Trophoblast cell (in vitro differentiated cells and primary cell): ENCODE data around the gene MFSD11.

Experiments
- DNase-seq, 2 donors: peaks; one replicate each; pipeline ENCODE4 v3.0.0-alpha.2; 2016
- H2AFZ ChIP-seq: 2 replicates; pipeline ENCODE4 v1.6.1; 2013; ENCODE audit warnings: low read length, moderate library complexity, mild to moderate bottlenecking; ENCODE audit not compliant: insufficient read depth, poor library complexity
- H2AK5ac ChIP-seq: 2 replicates; pipeline ENCODE4 v1.6.1; 2013; ENCODE audit warnings: mild to moderate bottlenecking, low read length
- H2BK120ac ChIP-seq: 2 replicates; pipeline ENCODE4 v1.6.1; 2013; ENCODE audit warnings: low read length, mild to moderate bottlenecking, moderate library complexity; ENCODE audit not compliant: insufficient read depth, poor library complexity
- H2BK12ac ChIP-seq: 2 replicates; pipeline ENCODE4 v1.6.1; 2013; ENCODE audit warnings: mild to moderate bottlenecking, low read length, moderate library complexity
- H2BK5ac ChIP-seq: 2 replicates; pipeline ENCODE4 v1.6.1; 2013; ENCODE audit warnings: low read length, low read depth, moderate library complexity, mild to moderate bottlenecking; ENCODE audit not compliant: poor library complexity
- H3K14ac ChIP-seq: 2 replicates; pipeline ENCODE4 v1.6.1; 2013; ENCODE audit warnings: mild to moderate bottlenecking, low read length
- H3K18ac ChIP-seq: 2 replicates; pipeline ENCODE4 v1.6.1; 2013; ENCODE audit warnings: mild to moderate bottlenecking, low read length
- H3K23ac ChIP-seq: 2 replicates; pipeline ENCODE4 v1.6.1; 2013; ENCODE audit warnings: low read length
- H3K27ac ChIP-seq: 2 replicates; pipeline ENCODE4 v1.5.1; 2013; ENCODE audit warnings: low read depth, mild to moderate bottlenecking, inconsistent platforms, low read length, moderate library complexity
- H3K27me3 ChIP-seq: 2 replicates; pipeline ENCODE4 v1.6.1; 2013; ENCODE audit warnings: inconsistent platforms, mild to moderate bottlenecking, low read length, moderate library complexity; ENCODE audit not compliant: insufficient read depth
- H3K36me3 ChIP-seq, 2 experiments: 1 replicate in 1 of 2; 2 replicates in 1 of 2; pipeline ENCODE4 v1.6.1; 2013; ENCODE audit warnings: low read length in 2 of 2, mild to moderate bottlenecking in 2 of 2, moderate library complexity in 1 of 2; ENCODE audit not compliant: insufficient read depth in 2 of 2, control insufficient read depth in 1 of 2
- H3K4ac ChIP-seq: 2 replicates; pipeline ENCODE4 v1.6.1; 2013; ENCODE audit warnings: low read depth, mild to moderate bottlenecking, low read length, moderate library complexity
- H3K4me1 ChIP-seq, 2 experiments: 1 replicate in 1 of 2; 2 replicates in 1 of 2; pipeline ENCODE4 v1.6.1; 2013; ENCODE audit warnings: low read length in 2 of 2, mild to moderate bottlenecking in 2 of 2, moderate library complexity in 1 of 2; ENCODE audit not compliant: insufficient read depth in 2 of 2, control insufficient read depth in 1 of 2
- H3K4me2 ChIP-seq: 2 replicates; pipeline ENCODE4 v1.6.1; 2013; ENCODE audit warnings: inconsistent platforms, mild to moderate bottlenecking, low read length, moderate library complexity
- H3K4me3 ChIP-seq: 2 replicates; pipeline ENCODE4 v1.5.1; 2013; ENCODE audit warnings: mild to moderate bottlenecking, low read depth, low read length, inconsistent platforms
- H3K79me1 ChIP-seq: one replicate; pipeline ENCODE4 v1.6.1; 2013; ENCODE audit warnings: low read length
- H3K79me2 ChIP-seq: 2 replicates; pipeline ENCODE4 v1.6.1; 2013; ENCODE audit warnings: low read length, mild to moderate bottlenecking; ENCODE audit not compliant: control insufficient read depth, insufficient read depth, poor library complexity
- H3K9ac ChIP-seq: 2 replicates; pipeline ENCODE4 v1.6.1; 2013; ENCODE audit warnings: mild to moderate bottlenecking, low read length
- H3K9me3 ChIP-seq: 2 replicates; pipeline ENCODE4 v1.6.1; 2013; ENCODE audit warnings: low read depth, mild to moderate bottlenecking, control low read depth, inconsistent platforms, low read length; ENCODE audit not compliant: insufficient read depth
- H4K12ac ChIP-seq: 2 replicates; pipeline ENCODE4 v1.6.1; 2013; ENCODE audit warnings: low read depth, mild to moderate bottlenecking, low read length, moderate library complexity
- H4K8ac ChIP-seq: 2 replicates; pipeline ENCODE4 v1.6.1; 2013; ENCODE audit warnings: low read depth, mild to moderate bottlenecking, low read length, moderate library complexity
- H4K91ac ChIP-seq: one replicate; pipeline ENCODE4 v1.6.1; 2013; ENCODE audit warnings: low read depth, mild to moderate bottlenecking, low read length, moderate library complexity
- WGBS: extraction: QIAGEN DNeasy Blood & Tissue Kit; methylation state at CpG from one replicate; pipeline ENCODE4 v1.1.7; 2013; ENCODE audit warnings: missing lambda C conversion rate; ENCODE audit not compliant: insufficient read length, insufficient coverage; ENCODE audit errors: extremely low coverage; 5-methylcytosine and 5-hydroxymethylcytosine counted together

MFSD11 gene

DNA sequence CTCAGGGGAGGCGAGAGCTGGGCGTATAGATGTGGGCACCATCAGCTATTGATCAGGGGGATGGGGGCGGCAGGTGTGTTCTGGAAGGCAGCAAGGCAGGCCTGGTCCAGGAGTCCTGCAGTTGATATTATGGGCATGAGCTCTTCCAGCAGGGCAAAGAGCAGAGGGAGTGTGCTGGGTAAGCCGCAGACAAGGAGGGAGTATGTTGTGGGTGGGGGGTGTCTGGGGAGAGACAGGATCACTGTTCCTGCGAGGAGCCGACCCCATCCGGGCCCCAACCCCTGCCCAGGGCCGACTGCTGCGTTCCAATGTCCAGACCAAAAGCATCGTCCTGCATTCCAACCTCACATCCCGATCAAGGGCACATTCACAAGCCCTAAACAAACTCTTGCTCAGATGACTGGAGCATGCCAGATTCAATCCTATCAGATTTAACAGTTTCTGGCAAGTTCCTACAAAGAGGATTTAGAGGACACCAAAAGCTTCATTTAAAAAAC is 36.4 kb upstream of the MFSD11 start:
- no peak overlapping the region for H2BK12ac ChIP-seq
- H2BK5ac ChIP-seq: no peak overlapping the region
- no peak overlapping the region for H4K12ac ChIP-seq
- no CpG with 5 or more reads among the region's 11 CpGs for WGBS
- no peak overlapping the region for H3K23ac ChIP-seq
- H2AFZ ChIP-seq: no peak overlapping the region
- no peak overlapping the region for H2AK5ac ChIP-seq
- H3K79me1 ChIP-seq: no peaks in the 10 kb centered on the region
- H3K9ac ChIP-seq: no peak overlapping the region
- no peak overlapping the region for H3K27ac ChIP-seq
- no peak overlapping the region for H4K8ac ChIP-seq
- H2BK120ac ChIP-seq: no peak overlapping the region
- no peak overlapping the region for H4K91ac ChIP-seq
- H3K4me2 ChIP-seq: peak overlapping the region; percentile 42
- no peak overlapping the region for H3K4ac ChIP-seq
- H3K79me2 ChIP-seq: no peaks in the 10 kb centered on the region
- H3K9me3 ChIP-seq: no peaks in the 10 kb centered on the region
- H3K27me3 ChIP-seq: no peaks in the 10 kb centered on the region
- peaks cover 12 to 14% of the 10 kb centered on the region in 2 experiments for H3K4me1 ChIP-seq
- no peak overlapping the region for H3K14ac ChIP-seq
- no peak overlapping the region for H3K4me3 ChIP-seq
- no peak overlapping the region for H3K18ac ChIP-seq
- peaks cover 0 to 2% of the 10 kb centered on the region in 2 experiments for H3K36me3 ChIP-seq
- DNase-seq: peak in 1 of 2 donors; percentile 80

DNA sequence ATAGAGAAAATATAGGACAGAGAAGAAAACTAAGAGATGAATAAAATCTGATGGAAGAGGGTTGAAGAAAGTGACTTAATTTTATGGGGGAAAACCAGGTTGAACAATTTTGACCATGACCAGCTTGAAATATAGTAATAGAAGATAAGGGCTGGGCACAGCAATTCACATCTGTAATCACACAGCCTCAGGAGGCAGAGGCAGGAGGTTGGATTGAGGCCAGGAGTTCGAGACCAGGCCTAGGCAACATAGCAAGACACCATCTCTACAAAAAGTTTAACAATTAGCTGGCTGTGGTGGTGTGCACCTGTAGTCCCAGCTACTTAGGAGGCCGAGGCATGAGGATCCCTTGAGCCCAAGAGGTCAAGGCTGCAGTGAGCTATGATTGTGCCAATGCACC is 35.8 kb upstream of the MFSD11 start:
- Histone ChIP-seq H3K9me3 (no peaks in the 10 kb centered on the region), H3K23ac (no peak overlapping the region), H2BK12ac (no peak overlapping the region), H3K18ac (no peak overlapping the region), H3K4ac (no peak overlapping the region), H3K79me1 (no peaks in the 10 kb centered on the region), H3K27ac (no peak overlapping the region), H2AK5ac (no peak overlapping the region), H4K12ac (no peak overlapping the region), H3K79me2 (no peaks in the 10 kb centered on the region), H3K27me3 (no peaks in the 10 kb centered on the region), H3K36me3 (no peaks in the 10 kb centered on the region), H4K91ac (no peak overlapping the region), H3K14ac (no peak overlapping the region), H3K9ac (no peak overlapping the region), H4K8ac (no peak overlapping the region), H2BK120ac (no peak overlapping the region), H3K4me2 (no peak overlapping the region), H3K4me1 (peaks cover 12 to 14% of the 10 kb centered on the region in 2 experiments), H2AFZ (no peak overlapping the region), H3K4me3 (no peak overlapping the region), H2BK5ac (no peak overlapping the region)
- no CpG with 5 or more reads among the region's 2 CpGs for WGBS
- DNase-seq: no peak

DNA sequence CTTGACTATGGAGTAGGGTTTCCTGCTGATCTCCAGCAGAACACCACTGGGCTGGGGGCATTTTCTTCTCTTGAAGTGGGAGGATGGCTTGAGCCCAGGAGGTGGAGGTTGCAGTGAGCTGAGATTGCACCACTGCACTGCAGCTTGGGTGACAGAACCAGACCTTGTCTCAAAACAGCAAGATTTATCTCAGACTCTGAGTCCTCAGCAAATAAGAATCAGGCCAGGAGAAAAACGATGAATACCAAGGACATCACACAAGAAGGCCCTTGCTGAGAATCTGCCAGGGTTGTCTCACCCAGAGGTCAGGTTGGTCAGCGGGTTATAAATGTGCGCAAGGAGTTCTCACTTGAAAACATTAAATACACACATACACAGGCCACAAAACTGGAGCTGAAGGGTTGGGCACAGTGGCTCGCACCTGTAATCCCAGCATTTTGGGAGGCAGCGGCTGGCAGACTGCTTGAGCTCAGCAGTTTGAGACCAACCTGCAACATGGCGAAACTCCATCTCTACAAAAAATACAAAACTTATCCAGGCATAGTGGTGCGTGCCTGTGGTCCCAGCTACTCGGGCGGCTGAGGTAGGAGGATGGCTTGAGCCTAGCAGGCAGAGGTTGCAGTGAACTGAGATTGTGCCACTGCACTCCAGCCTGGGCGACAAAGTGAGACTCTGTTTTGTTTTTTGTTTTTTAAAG is 34.8 kb upstream of the MFSD11 start:
- Histone ChIP-seq H3K4me1 (peaks cover 14 to 16% of the 10 kb centered on the region in 2 experiments), H3K79me2 (no peaks in the 10 kb centered on the region), H3K4me3 (no peak overlapping the region), H3K9ac (no peak overlapping the region), H4K91ac (no peak overlapping the region), H2BK12ac (no peak overlapping the region), H4K12ac (no peak overlapping the region), H3K4ac (no peak overlapping the region), H2BK5ac (no peak overlapping the region), H3K4me2 (no peak overlapping the region), H2AK5ac (no peak overlapping the region), H3K14ac (no peak overlapping the region), H3K18ac (no peak overlapping the region), H3K36me3 (no peaks in the 10 kb centered on the region), H3K27ac (no peak overlapping the region), H4K8ac (no peak overlapping the region), H2BK120ac (no peak overlapping the region), H3K9me3 (no peaks in the 10 kb centered on the region), H2AFZ (no peak overlapping the region), H3K27me3 (no peaks in the 10 kb centered on the region), H3K23ac (no peak overlapping the region), H3K79me1 (no peaks in the 10 kb centered on the region)
- DNase-seq: no peak
- no CpG with 5 or more reads among the region's 10 CpGs for WGBS

DNA sequence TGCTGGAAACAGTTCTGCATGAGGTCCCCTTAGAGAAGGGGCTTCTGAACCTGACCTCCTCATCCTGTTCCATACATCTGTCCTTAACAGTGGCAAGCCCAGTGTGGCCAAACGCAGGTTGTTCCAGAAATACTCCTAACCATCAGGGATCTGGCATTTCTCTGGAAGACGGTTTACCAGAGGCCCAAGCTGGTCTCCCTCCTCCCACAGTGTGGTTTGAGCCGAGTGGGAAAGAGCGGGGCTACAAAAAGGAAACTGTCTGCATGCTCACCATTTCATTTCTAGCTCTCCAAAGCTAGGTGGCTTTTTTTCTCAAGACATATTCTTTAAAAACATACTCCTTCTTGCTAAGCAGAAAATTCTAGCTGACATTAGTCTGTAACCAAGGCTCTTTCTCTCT is 33.1 kb upstream of the MFSD11 start:
- Histone ChIP-seq H3K79me1 (peaks cover 4% of the 10 kb centered on the region), H4K91ac (no peak overlapping the region), H2AFZ (no peak overlapping the region), H3K27ac (no peak overlapping the region), H3K36me3 (no peaks in the 10 kb centered on the region), H3K4me2 (no peak overlapping the region), H3K9me3 (no peaks in the 10 kb centered on the region), H3K14ac (no peak overlapping the region), H3K4me1 (peaks cover 24 to 30% of the 10 kb centered on the region in 2 experiments), H3K9ac (no peak overlapping the region), H3K4me3 (no peak overlapping the region), H3K23ac (no peak overlapping the region), H4K12ac (no peak overlapping the region), H4K8ac (no peak overlapping the region), H2AK5ac (no peak overlapping the region), H2BK120ac (no peak overlapping the region), H3K18ac (no peak overlapping the region), H3K27me3 (no peaks in the 10 kb centered on the region), H3K79me2 (peaks cover 2% of the 10 kb centered on the region), H2BK5ac (no peak overlapping the region), H2BK12ac (no peak overlapping the region), H3K4ac (no peak overlapping the region)
- DNase-seq: no peak
- no CpG with 5 or more reads among the region's 4 CpGs for WGBS
